GM19467 (cell line): Measurements from ENCODE around the gene KMT5B.

Source experiments
- ATAC-seq: cut with Tn5 transposase; IDR thresholded peaks from one replicate; pipeline ENCODE4 v1.9.1; 2021; ENCODE audit warnings: mild to moderate bottlenecking, moderate library complexity; ENCODE audit not compliant: unreplicated experiment

The KMT5B gene

GRCh38 chr11:68146704-68147474, 66.2 kb downstream of the KMT5B start:
- no peak for ATAC-seq

- no peak for ATAC-seq
Observed at GRCh38 chr11:68146010-68146540, 67.0 kb downstream of the KMT5B start.

GRCh38 chr11:68145120-68145866, 67.8 kb downstream of the KMT5B start:
- no peak for ATAC-seq

- ATAC-seq = no peak
Observed at GRCh38 chr11:68143310-68143689, 69.8 kb downstream of the KMT5B start.

GRCh38 chr11:68142441-68143309, 70.4 kb downstream of the KMT5B start:
- no peak for ATAC-seq

GRCh38 chr11:68142028-68142412, 71.1 kb downstream of the KMT5B start:
- ATAC-seq = no peak

- ATAC-seq = no peak
Observed at GRCh38 chr11:68141246-68142027, 71.7 kb downstream of the KMT5B start.

GRCh38 chr11:68140496-68141245, 72.4 kb downstream of the KMT5B start:
- no peak for ATAC-seq

GRCh38 chr11:68138237-68138636, 74.9 kb downstream of the KMT5B start:
- ATAC-seq = no peak

GRCh38 chr11:68137833-68138232, 75.3 kb downstream of the KMT5B start:
- ATAC-seq = no peak

- ATAC-seq = no peak
Observed at GRCh38 chr11:68136866-68137265, 76.2 kb downstream of the KMT5B start.

GRCh38 chr11:68135161-68135560, 77.9 kb downstream of the KMT5B start:
- no peak for ATAC-seq

- ATAC-seq = no peak
Observed at GRCh38 chr11:68133761-68134160, 79.3 kb downstream of the KMT5B start.

GRCh38 chr11:68130121-68130520, 83.0 kb downstream of the KMT5B start:
- no peak for ATAC-seq

GRCh38 chr11:68128682-68129327, 84.3 kb downstream of the KMT5B start:
- no peak for ATAC-seq

- ATAC-seq = no peak
Observed at GRCh38 chr11:68127714-68128681, 85.1 kb downstream of the KMT5B start.

- ATAC-seq = no peak
Observed at GRCh38 chr11:68125164-68125563, 87.9 kb downstream of the KMT5B start.

- no peak for ATAC-seq
Observed at GRCh38 chr11:68122936-68123539, 90.1 kb downstream of the KMT5B start.
